Spleen (tissue), 11 donors: ENCODE results near the gene TNFAIP3. TPM values are rescaled to one million over a fixed set of nuclear protein-coding genes. Genes with fewer than 3 reads are reported as not detected.

Experiments
- DNase-seq: peaks from one replicate; pipeline ENCODE4 v3.0.0-alpha.2; 2020
- H3K27ac ChIP-seq, 8 donors: fragments of 200-600 bp; sonication (generic) in 7 of 8; 1 replicate in 4 of 8; 2 replicates in 4 of 8; pipeline versions ENCODE4 v1.5.0 to v1.8.0; 2016 to 2021; ENCODE audit warnings: inconsistent platforms in 4 of 8, mild to moderate bottlenecking in 4 of 8, moderate library complexity in 1 of 8
- H3K27me3 ChIP-seq, 7 donors: fragments of 200-600 bp; sonication (generic) in 6 of 7; replicated peaks in 1 of 7; 1 replicate in 4 of 7; 2 replicates in 3 of 7; pipeline versions ENCODE4 v1.5.0 to v1.8.0; 2016 to 2021; ENCODE audit warnings: inconsistent platforms in 3 of 7, mild to moderate bottlenecking in 1 of 7
- H3K36me3 ChIP-seq, 6 donors: fragments of 200-600 bp; sonication (generic) in 5 of 6; 1 replicate in 4 of 6; 2 replicates in 2 of 6; pipeline versions ENCODE4 v1.5.0 to v1.8.0; 2016 to 2021; ENCODE audit warnings: inconsistent platforms in 2 of 6
- H3K4me1 ChIP-seq, 6 donors: fragments of 200-600 bp; sonication (generic) in 5 of 6; 1 replicate in 3 of 6; 2 replicates in 3 of 6; pipeline versions ENCODE4 v1.5.0 to v1.8.0; 2016 to 2021; ENCODE audit warnings: inconsistent platforms in 3 of 6
- H3K4me3 ChIP-seq, 8 donors: fragments of 200-600 bp; sonication (generic) in 7 of 8; 1 replicate in 4 of 8; 2 replicates in 4 of 8; pipeline versions ENCODE4 v1.5.0 to v1.8.0; 2016 to 2021; ENCODE audit warnings: inconsistent platforms in 4 of 8, mild to moderate bottlenecking in 4 of 8, moderate library complexity in 2 of 8
- H3K9me3 ChIP-seq, 8 donors: fragments of 200-600 bp; sonication (generic) in 7 of 8; 1 replicate in 4 of 8; 2 replicates in 4 of 8; pipeline versions ENCODE4 v1.5.0 to v1.8.0; 2016 to 2021; ENCODE audit warnings: inconsistent platforms in 4 of 8
- CTCF ChIP-seq, 11 experiments: fragments of 200-600 bp in 7 of 11; fragments of 450-650 bp in 4 of 11; sonication (generic) in 4 of 11; IDR thresholded peaks in 8 of 11; conservative IDR thresholded peaks in 3 of 11; 1 replicate in 7 of 11; 2 replicates in 4 of 11; pipeline versions ENCODE4 v1.4.0 to v1.8.0; 2016 to 2021; ENCODE audit warnings: antibody characterized with exemption in 11 of 11, inconsistent platforms in 4 of 11, mild to moderate bottlenecking in 1 of 11
- POLR2A ChIP-seq, 3 donors: fragments of 450-650 bp; IDR thresholded peaks; one replicate each; pipeline ENCODE4 v1.5.1; 2017; ENCODE audit warnings: antibody characterized with exemption in 3 of 3, mild to moderate bottlenecking in 1 of 3
- POLR2AphosphoS5 ChIP-seq, 3 donors: sonication (generic); formaldehyde crosslinking; IDR thresholded peaks; one replicate each; pipeline ENCODE4 v1.5.1; 2017; ENCODE audit warnings: antibody characterized with exemption in 3 of 3
- WGBS, 5 donors: extraction: QIAGEN DNeasy Blood & Tissue Kit in 3 of 5; methylation state at CpG; one replicate each; pipeline versions ENCODE4 v1.1.5 to v1.1.7; 2013 to 2018; 5-methylcytosine and 5-hydroxymethylcytosine counted together
- intact Hi-C: fragments of 100-400 bp; cut with DNase I; formaldehyde crosslinking; loops from one replicate; pipeline ENCODE4 v1.15.0; 2023; ENCODE audit warnings: low total_unique reads
- polyA plus RNA-seq, 3 donors: library from polyadenylated mRNA; stranded (reverse); fragments of 200-250 nt; gene quantifications; one replicate each; pipeline ENCODE4 v1.2.1, GENCODE V29; 2013
- total RNA-seq, 7 donors: library from RNA; depleted of rRNA in 3 of 7; stranded (reverse); fragments of >200 nt in 3 of 7; fragmentation: NEBNext Ultra II Directional in 4 of 7; extraction: Animal tissue kit (Norgen Biotek cat#: 25700) in 4 of 7; gene quantifications; one replicate each; pipeline versions ENCODE4 v1.1.0 to v1.2.1, GENCODE V29; 2016 to 2021
- donor health status: healthy with polysubstance abuse.
- donor health status: DM: no; HTN: no; CAD: no; lungs with moderate emphysema.
- donor health status: DM: no; HTN: no; CAD: no.
- donor health status: Bipolar disorder and iron deficiency.
- donor health status: healthy.
- donor health status: DM: no; HTN: no; CAD: no.
- donor health status: DM: yes; HTN: yes; CAD: no.

TNFAIP3 gene
- total and polyA plus RNA-seq, 10 donors, result 23.2 to 133 (median 51.7) TPM

DNA sequence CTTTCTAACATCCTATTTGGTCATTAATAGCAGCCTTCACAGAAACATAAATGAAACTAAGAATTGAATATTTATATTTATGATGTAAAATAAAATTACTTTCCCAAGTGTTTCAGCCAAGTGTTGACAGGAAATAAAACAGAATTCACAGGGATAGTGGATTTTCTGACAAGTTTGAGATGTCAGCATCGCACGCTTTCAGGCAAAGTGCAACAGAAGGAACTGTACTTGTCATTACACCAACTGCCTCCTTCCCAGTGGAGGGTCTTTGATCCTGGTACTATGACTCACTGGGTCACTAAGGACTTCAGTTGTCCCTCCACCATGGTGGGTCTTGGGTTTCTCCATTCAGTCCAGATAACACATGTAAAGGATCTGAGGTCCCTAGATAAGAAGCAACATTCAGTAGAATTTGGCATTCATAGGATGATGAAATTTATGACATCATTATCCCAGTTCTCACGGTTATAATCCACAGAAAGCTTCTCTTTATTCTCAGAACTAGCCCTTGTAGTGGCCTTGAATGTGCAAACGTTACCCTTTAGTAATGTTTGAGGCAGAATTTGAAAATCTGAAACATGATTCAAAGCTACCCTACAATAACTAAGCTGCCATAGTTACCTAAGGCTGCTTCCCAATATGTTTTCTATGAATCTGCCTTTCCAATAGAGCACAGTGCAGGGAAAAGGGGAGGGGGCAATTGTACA, 3.8 kb upstream of the TNFAIP3 start:
- TF ChIP-seq CTCF (IDR thresholded peaks at IDR 0.05 in 8 of 11, conservative IDR thresholded peaks at IDR 0.05 in 3 of 11) (no peak), POLR2A (IDR thresholded peaks at IDR 0.05) (no peak), POLR2AphosphoS5 (IDR thresholded peaks at IDR 0.05) (no peak)
- H3K36me3 ChIP-seq, result no peaks in the 10 kb centered on the region
- WGBS, 5 donors, result 79 to 87% (median 82%) methylated on average over 4 of the region's 4 CpGs
- no peak overlapping the region for H3K4me3 ChIP-seq
- peaks cover 0 to 22% (median 12%) of the 10 kb centered on the region in 6 donors for H3K4me1 ChIP-seq
- no peaks in the 10 kb centered on the region for H3K27me3 ChIP-seq
- DNase-seq, result no peak
- intact Hi-C loops, result loop anchor here (10.0 kb wide), 1 partner anchor 58 kb away; no protein-coding TSS in a partner anchor
- H3K27ac ChIP-seq, result peak overlapping the region in 2 of 8 donors; percentile 5 to 13
- H3K9me3 ChIP-seq, result no peaks in the 10 kb centered on the region

DNA sequence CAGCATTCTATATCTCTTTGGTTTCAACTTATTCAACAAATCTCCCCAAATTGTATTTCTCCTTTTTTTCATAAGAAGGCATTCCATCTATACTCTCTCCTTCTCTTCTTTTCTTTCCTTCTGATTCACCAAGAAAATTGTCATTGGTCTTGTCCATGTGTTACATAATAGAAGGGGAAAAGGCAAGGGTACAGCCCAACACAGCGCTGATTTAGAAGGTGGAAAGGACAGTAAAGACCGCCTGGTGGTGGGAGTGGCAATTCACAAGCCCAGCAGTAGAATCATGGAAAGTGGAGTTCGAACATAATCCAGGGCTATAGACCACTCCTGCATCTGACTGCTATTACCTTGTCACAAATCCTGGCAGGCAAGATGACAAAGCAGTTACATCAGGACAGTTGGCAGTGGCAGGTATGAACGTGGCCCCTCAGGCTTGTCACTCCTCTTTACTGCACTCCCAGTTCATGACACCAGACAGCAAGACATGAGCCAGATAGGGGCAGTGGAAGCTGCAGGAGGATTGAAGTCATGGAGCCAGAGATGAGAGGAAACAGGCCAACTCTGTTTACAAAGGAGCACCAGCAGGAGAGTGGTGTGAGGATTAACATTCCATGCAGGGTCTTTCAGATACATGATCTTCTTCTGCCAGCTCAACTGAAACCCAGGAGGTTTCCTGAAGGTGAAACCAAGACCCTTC, 2.1 kb upstream of the TNFAIP3 start:
- intact Hi-C loops, result loop anchor here (5.0 to 10.0 kb wide), 2 partner anchors 60 to 77 kb away; no protein-coding TSS in a partner anchor
- TF ChIP-seq POLR2A (IDR thresholded peaks at IDR 0.05), result no peak
- TF ChIP-seq CTCF (IDR thresholded peaks at IDR 0.05 in 8 of 11, conservative IDR thresholded peaks at IDR 0.05 in 3 of 11), result no peak
- no peak for TF ChIP-seq POLR2AphosphoS5 (IDR thresholded peaks at IDR 0.05)
- Histone ChIP-seq H3K4me1 (peaks cover 13 to 40% (median 27%) of the 10 kb centered on the region in 6 donors), H3K4me3 (no peak overlapping the region), H3K9me3 (no peaks in the 10 kb centered on the region), H3K27ac (peak overlapping the region in 4 of 8 donors; percentile 20 to 99 (median 99)), H3K27me3 (no peaks in the 10 kb centered on the region), H3K36me3 (no peaks in the 10 kb centered on the region)
- no peak for DNase-seq
- WGBS, 5 donors, result 78 to 92% (median 89%) methylated on average over 4 of the region's 4 CpGs

DNA sequence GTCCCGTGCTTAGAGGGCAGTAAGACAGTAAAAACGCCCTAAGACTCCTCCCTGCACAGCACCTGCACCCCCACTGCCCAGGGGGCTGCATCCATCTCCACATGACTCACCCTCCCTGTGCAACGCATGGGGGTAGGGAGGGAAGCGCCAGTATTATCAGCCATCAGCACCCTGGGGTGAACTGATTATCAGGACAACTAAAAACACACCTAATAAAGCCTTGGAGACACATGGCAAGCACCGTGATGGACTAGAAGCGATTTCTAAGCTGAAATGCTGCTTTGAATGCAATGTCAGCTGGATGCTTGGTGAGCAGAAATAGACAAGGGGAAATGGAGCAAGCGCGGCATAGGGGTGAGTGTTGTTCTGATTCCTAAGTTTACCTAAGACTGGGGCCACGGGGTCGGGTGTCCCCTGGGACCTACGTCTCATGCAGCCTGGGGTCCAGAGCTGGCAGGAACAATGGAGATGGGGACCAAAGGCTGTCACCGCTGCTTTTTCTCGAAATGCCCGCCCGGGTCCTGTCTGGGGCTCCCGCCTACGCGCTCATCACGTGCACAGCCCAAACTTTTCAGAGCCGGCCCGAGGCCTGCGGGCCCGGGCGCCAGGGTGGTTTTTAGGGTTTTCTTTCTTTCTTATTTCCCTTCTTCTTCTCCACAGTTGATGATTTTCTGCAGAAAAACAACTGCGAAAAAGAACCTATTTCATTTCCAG, 702 bp upstream of the TNFAIP3 start:
- peaks cover 23 to 54% (median 40%) of the 10 kb centered on the region in 6 donors for H3K4me1 ChIP-seq
- peaks cover 0 to 4% (median 0%) of the 10 kb centered on the region in 6 donors for H3K36me3 ChIP-seq
- H3K9me3 ChIP-seq, result no peaks in the 10 kb centered on the region
- peak; percentile 93 for DNase-seq
- H3K4me3 ChIP-seq, result peak overlapping the region; percentile 65 to 97 (median 86)
- intact Hi-C loops, result loop anchor here (5.0 to 10.0 kb wide), 2 partner anchors 62 to 76 kb away; no protein-coding TSS in a partner anchor
- 6 to 13% (median 8%) methylated on average over 25 of the region's 25 CpGs for WGBS, 5 donors
- TF ChIP-seq CTCF (IDR thresholded peaks at IDR 0.05 in 8 of 11, conservative IDR thresholded peaks at IDR 0.05 in 3 of 11) (no peak), POLR2A (IDR thresholded peaks at IDR 0.05) (no peak), POLR2AphosphoS5 (IDR thresholded peaks at IDR 0.05) (no peak)
- peak overlapping the region; percentile 76 to 99 (median 97) for H3K27ac ChIP-seq
- H3K27me3 ChIP-seq, result no peaks in the 10 kb centered on the region
